Neural progenitor cell (in vitro differentiated cells): ENCODE results near the gene ATXN7L1. TPM values are rescaled to one million over a fixed set of nuclear protein-coding genes. Genes with fewer than 3 reads are reported as not detected.

Experiments
- DNase-seq: peaks from one replicate; pipeline ENCODE4 v3.0.0-alpha.2; 2016; ENCODE audit warnings: low spot score
- H2AFZ ChIP-seq: fragments of 200-600 bp; sonication (generic); replicated peaks from 2 replicates; pipeline ENCODE4 v1.6.1; 2016; ENCODE audit warnings: antibody characterized with exemption
- H3F3A ChIP-seq: fragments of 200-600 bp; sonication (generic); 2 replicates; pipeline ENCODE4 v1.6.1; 2016; ENCODE audit warnings: antibody characterized with exemption, low read depth
- H3K27ac ChIP-seq: fragments of 200-600 bp; sonication (generic); 2 replicates; pipeline ENCODE4 v1.5.1; 2016; ENCODE audit warnings: mild to moderate bottlenecking
- H3K27me3 ChIP-seq: fragments of 200-600 bp; sonication (generic); 2 replicates; pipeline ENCODE4 v1.6.1; 2016; ENCODE audit warnings: mild to moderate bottlenecking, moderate library complexity
- H3K36me3 ChIP-seq: fragments of 200-600 bp; sonication (generic); 2 replicates; pipeline ENCODE4 v1.5.1; 2016
- H3K4me1 ChIP-seq: fragments of 200-600 bp; sonication (generic); 2 replicates; pipeline ENCODE4 v1.6.1; 2016; ENCODE audit warnings: mixed run types
- H3K4me2 ChIP-seq: fragments of 200-600 bp; sonication (generic); 2 replicates; pipeline ENCODE4 v1.6.1; 2016
- H3K4me3 ChIP-seq: fragments of 200-600 bp; sonication (generic); 2 replicates; pipeline ENCODE4 v1.5.1; 2016
- H3K79me2 ChIP-seq: fragments of 200-600 bp; sonication (generic); 2 replicates; pipeline ENCODE4 v1.6.1; 2016; ENCODE audit warnings: low read depth
- H3K9ac ChIP-seq: fragments of 200-600 bp; sonication (generic); 2 replicates; pipeline ENCODE4 v1.6.1; 2016
- H3K9me3 ChIP-seq: fragments of 200-600 bp; sonication (generic); 2 replicates; pipeline ENCODE4 v1.5.1; 2016; ENCODE audit warnings: low read depth
- H4K20me1 ChIP-seq: fragments of 200-600 bp; sonication (generic); 2 replicates; pipeline ENCODE4 v1.6.1; 2016; ENCODE audit warnings: low read depth
- H3K27ac Mint-ChIP-seq: 3 replicates; pipeline ENCODE4 v1.8.0; 2021; ENCODE audit warnings: mixed read lengths
- H3K27me3 Mint-ChIP-seq: 2 replicates; pipeline ENCODE4 v1.8.0; 2022; ENCODE audit warnings: low read depth, mild to moderate bottlenecking, inconsistent platforms, moderate library complexity, mixed read lengths; ENCODE audit not compliant: insufficient read depth
- H3K36me3 Mint-ChIP-seq: 3 replicates; pipeline ENCODE4 v1.8.0; 2021; ENCODE audit warnings: mixed read lengths
- H3K4me1 Mint-ChIP-seq: 3 replicates; pipeline ENCODE4 v1.8.0; 2021; ENCODE audit warnings: mixed read lengths
- H3K4me3 Mint-ChIP-seq: 3 replicates; pipeline ENCODE4 v1.8.0; 2021; ENCODE audit warnings: mild to moderate bottlenecking, moderate library complexity, mixed read lengths
- H3K9me3 Mint-ChIP-seq: 3 replicates; pipeline ENCODE4 v1.8.0; 2020; ENCODE audit warnings: mixed read lengths
- EZH2 ChIP-seq: fragments of 200-600 bp; sonication (generic); IDR thresholded peaks from 2 replicates; pipeline ENCODE4 v1.6.1; 2017; ENCODE audit warnings: antibody characterized with exemption, mild to moderate bottlenecking, moderate library complexity
- EZH2phosphoT487 ChIP-seq: fragments of 200-600 bp; sonication (generic); IDR thresholded peaks from 2 replicates; pipeline ENCODE4 v1.6.1; 2017; ENCODE audit warnings: antibody characterized with exemption
- total RNA-seq: library from RNA; depleted of rRNA; stranded (reverse); fragments of >200 nt; gene quantifications from 2 replicates; pipeline ENCODE4 v1.2.3, GENCODE V29; 2015; ENCODE audit warnings: low replicate concordance
- TF ChIP-seq, protein P1 (sequence below): fragments of 200-600 bp; sonication (generic); IDR thresholded peaks from 2 replicates; pipeline ENCODE4 v1.5.1; 2017; ENCODE audit warnings: antibody characterized with exemption, mild to moderate bottlenecking

ATXN7L1 gene
- total RNA-seq, 1 donor from 2014 or later: 5.9 TPM

DNA sequence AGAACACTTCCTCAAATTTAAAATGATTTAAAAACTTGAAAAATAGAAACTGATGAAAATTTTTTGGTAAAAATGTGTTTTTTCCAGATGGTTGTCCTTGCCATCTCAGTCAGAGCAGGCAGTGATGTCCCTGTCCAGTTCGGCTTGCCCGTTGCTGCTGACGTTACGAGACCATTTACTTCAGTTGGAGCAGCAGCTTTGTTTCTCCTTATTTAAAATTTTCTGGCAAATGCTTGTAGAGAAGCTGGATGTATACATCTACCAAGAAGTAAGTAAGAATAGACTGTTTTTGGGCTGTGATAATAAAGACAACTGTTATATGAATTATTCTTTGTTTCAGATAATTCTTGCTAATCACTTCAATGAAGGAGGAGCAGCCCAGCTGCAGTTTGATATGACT is 311.2 kb downstream of the ATXN7L1 start:
- Mint-ChIP-seq H3K27ac (no peak overlapping the region), H3K36me3 (peaks cover 13% of the 10 kb centered on the region), H3K27me3 (peaks cover under 1% of the 10 kb centered on the region), H3K9me3 (no peaks in the 10 kb centered on the region), H3K4me3 (no peak overlapping the region), H3K4me1 (no peaks in the 10 kb centered on the region)
- no peak for DNase-seq
- Histone ChIP-seq H3K36me3 (peaks cover 9% of the 10 kb centered on the region), H3K9me3 (no peaks in the 10 kb centered on the region), H3K4me1 (no peaks in the 10 kb centered on the region), H3K27ac (no peak overlapping the region), H3K4me3 (no peak overlapping the region), H3F3A (no peaks in the 10 kb centered on the region), H2AFZ (no peak overlapping the region), H3K9ac (no peak overlapping the region), H3K79me2 (no peaks in the 10 kb centered on the region), H3K27me3 (no peaks in the 10 kb centered on the region), H3K4me2 (no peak overlapping the region), H4K20me1 (no peaks in the 10 kb centered on the region)
- no peak for TF ChIP-seq EZH2
- TF ChIP-seq EZH2phosphoT487: no peak
- TF ChIP-seq, protein P1, sequence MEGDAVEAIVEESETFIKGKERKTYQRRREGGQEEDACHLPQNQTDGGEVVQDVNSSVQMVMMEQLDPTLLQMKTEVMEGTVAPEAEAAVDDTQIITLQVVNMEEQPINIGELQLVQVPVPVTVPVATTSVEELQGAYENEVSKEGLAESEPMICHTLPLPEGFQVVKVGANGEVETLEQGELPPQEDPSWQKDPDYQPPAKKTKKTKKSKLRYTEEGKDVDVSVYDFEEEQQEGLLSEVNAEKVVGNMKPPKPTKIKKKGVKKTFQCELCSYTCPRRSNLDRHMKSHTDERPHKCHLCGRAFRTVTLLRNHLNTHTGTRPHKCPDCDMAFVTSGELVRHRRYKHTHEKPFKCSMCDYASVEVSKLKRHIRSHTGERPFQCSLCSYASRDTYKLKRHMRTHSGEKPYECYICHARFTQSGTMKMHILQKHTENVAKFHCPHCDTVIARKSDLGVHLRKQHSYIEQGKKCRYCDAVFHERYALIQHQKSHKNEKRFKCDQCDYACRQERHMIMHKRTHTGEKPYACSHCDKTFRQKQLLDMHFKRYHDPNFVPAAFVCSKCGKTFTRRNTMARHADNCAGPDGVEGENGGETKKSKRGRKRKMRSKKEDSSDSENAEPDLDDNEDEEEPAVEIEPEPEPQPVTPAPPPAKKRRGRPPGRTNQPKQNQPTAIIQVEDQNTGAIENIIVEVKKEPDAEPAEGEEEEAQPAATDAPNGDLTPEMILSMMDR: no peak

DNA sequence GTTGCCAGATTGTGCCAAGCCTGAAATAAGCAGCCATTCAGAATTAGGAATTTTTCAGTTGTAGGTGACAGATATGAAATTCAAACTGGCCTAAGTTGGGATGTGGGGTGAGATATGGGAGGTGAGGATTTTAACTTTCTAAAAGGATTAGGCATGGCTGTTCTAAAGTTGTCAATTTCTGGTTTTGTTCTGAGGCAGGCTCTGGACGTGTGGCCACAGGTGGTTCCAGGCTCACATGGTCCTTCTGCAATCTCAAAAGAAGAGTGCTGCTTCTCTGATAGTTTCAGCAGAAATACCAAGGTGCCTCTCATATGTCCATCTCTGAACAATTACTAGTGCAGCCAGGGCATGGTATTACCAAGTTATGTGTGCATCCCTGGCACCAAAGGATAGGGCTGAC is 316.5 kb downstream of the ATXN7L1 start:
- no peak overlapping the region for H3K4me3 ChIP-seq
- no peaks in the 10 kb centered on the region for H3K27me3 ChIP-seq
- no peaks in the 10 kb centered on the region for H3K4me1 ChIP-seq
- H3K27ac Mint-ChIP-seq: no peak overlapping the region
- H3K4me3 Mint-ChIP-seq: no peak overlapping the region
- no peak overlapping the region for H3K9ac ChIP-seq
- H3K27ac ChIP-seq: no peak overlapping the region
- no peaks in the 10 kb centered on the region for H3K9me3 Mint-ChIP-seq
- H2AFZ ChIP-seq: no peak overlapping the region
- no peaks in the 10 kb centered on the region for H3K79me2 ChIP-seq
- H4K20me1 ChIP-seq: no peaks in the 10 kb centered on the region
- H3F3A ChIP-seq: no peaks in the 10 kb centered on the region
- peaks cover 3% of the 10 kb centered on the region for H3K36me3 ChIP-seq
- no peaks in the 10 kb centered on the region for H3K9me3 ChIP-seq
- H3K27me3 Mint-ChIP-seq: peaks cover 3% of the 10 kb centered on the region
- no peaks in the 10 kb centered on the region for H3K4me1 Mint-ChIP-seq
- no peak for DNase-seq
- H3K36me3 Mint-ChIP-seq: peaks cover 18% of the 10 kb centered on the region
- no peak overlapping the region for H3K4me2 ChIP-seq
- TF ChIP-seq EZH2 (no peak), EZH2phosphoT487 (no peak)
- TF ChIP-seq, protein P1: no peak

Other genes starting within 250 kb of the ATXN7L1 start
- gene CDHR3, start 86.7 kb upstream of the ATXN7L1 start, total RNA-seq: 1.4 and 3.7 TPM in 2 replicates
- gene SYPL1, start 235.7 kb upstream of the ATXN7L1 start, total RNA-seq: 29.9 and 48.8 TPM in 2 replicates